ENCODE data around the gene OR1I1. TPM values are rescaled to one million over a fixed set of nuclear protein-coding genes. Genes with fewer than 3 reads are reported as not detected.
A peak's percentile ranks its signal among the peaks of the same experiment; 100 is the strongest.

The OR1I1 gene
- total and polyA plus RNA-seq, 2 experiments from 2014 or later = not detected

DNA sequence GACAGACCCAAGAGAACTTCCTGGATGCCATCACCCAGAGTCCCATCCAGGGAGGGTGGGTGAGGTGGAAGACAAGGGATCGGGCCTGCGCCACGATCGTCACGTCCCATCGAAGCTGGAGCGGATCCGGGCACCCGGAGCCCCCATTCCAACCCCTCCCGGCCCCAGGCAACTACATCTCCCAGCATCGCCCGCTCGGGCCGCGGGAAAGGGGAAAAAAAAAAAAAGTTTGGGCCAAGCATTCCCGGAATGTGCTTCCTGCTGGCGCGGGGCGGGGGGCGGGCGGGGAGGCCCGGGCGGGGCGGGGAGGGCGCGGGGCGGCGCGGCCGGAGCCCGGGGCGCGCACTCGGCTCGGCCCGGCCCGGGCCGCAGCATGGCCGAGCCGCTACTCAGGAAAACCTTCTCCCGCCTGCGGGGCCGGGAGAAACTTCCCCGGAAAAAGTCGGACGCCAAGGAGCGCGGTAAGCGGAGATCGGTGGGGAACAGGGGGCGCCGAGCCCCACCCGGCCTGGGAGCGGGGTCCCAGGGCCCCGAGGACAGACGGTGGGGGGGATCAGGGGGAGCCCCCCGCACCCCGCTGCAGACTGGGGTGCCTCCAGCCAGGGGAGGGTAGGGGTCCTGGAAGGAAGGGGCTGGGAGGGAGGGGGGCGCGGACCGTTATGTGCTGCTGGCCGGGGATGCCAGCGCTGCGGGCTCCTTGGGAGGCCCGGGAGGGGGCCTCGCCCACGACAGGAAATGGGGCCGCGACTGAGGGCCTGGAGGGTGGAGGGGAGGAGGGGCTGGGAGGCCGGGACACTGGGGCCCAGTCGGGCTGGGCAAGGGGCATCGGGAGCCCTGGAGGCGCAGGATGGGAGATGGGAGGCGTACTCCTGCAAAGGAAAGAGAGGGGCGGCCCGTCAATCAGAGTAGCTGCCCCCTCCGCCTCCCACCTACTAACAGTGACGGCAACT is 25.3 kb downstream of the OR1I1 start, which contains the start of gene SYDE1:
TSS of gene SYDE1 (plus strand) at position 341 of the 950 bp plus-strand sequence. CDS start at position 374, 33 bp downstream.
- Histone ChIP-seq H3K9me3 (ENCODE audit: low read depth) (no peaks in the 10 kb centered on the region), H3K36me3 (peaks cover 15% of the 10 kb centered on the region), H3K27me3 (no peaks in the 10 kb centered on the region), H3K4me1 (ENCODE audit: low read depth) (peaks cover 6% of the 10 kb centered on the region), H3K4me3 (peak within 1 kb of the TSS; percentile 97), H3K27ac (peak within 1 kb of the TSS; percentile 92)
- DNase-seq (ENCODE audit: low read depth in 1 of 2, low spot score in 1 of 2) = peak; percentile 73 to 80
- no peak for TF ChIP-seq CTCF (IDR thresholded peaks at IDR 0.05; ENCODE audit: low read depth, low read length)

GRCh38 chr19:15108145-15108844 is 26.3 kb downstream of the OR1I1 start:
- Histone ChIP-seq H3K27me3 (no peaks in the 10 kb centered on the region), H3K9me3 (ENCODE audit: low read depth) (no peaks in the 10 kb centered on the region), H3K4me3 (peak overlapping the region; percentile 97), H3K36me3 (peaks cover 23% of the 10 kb centered on the region), H3K27ac (peak overlapping the region; percentile 92), H3K4me1 (ENCODE audit: low read depth) (peaks cover 6% of the 10 kb centered on the region)
- no peak for TF ChIP-seq CTCF (IDR thresholded peaks at IDR 0.05; ENCODE audit: low read depth, low read length)
- peak in 1 of 2 donors; percentile 21 for DNase-seq (ENCODE audit: low read depth in 1 of 2, low spot score in 1 of 2)

- no peak for DNase-seq (ENCODE audit: low read depth in 1 of 2, low spot score in 1 of 2)
- H3K4me3 ChIP-seq = no peak overlapping the region
- H3K27me3 ChIP-seq = no peaks in the 10 kb centered on the region
- peaks cover 30% of the 10 kb centered on the region for H3K36me3 ChIP-seq
- H3K9me3 ChIP-seq (ENCODE audit: low read depth) = no peaks in the 10 kb centered on the region
- H3K27ac ChIP-seq = no peak overlapping the region
- TF ChIP-seq CTCF (IDR thresholded peaks at IDR 0.05; ENCODE audit: low read depth, low read length) = no peak
- H3K4me1 ChIP-seq (ENCODE audit: low read depth) = peaks cover 6% of the 10 kb centered on the region
Observed at GRCh38 chr19:15108845-15109767, 27.1 kb downstream of the OR1I1 start.

DNA sequence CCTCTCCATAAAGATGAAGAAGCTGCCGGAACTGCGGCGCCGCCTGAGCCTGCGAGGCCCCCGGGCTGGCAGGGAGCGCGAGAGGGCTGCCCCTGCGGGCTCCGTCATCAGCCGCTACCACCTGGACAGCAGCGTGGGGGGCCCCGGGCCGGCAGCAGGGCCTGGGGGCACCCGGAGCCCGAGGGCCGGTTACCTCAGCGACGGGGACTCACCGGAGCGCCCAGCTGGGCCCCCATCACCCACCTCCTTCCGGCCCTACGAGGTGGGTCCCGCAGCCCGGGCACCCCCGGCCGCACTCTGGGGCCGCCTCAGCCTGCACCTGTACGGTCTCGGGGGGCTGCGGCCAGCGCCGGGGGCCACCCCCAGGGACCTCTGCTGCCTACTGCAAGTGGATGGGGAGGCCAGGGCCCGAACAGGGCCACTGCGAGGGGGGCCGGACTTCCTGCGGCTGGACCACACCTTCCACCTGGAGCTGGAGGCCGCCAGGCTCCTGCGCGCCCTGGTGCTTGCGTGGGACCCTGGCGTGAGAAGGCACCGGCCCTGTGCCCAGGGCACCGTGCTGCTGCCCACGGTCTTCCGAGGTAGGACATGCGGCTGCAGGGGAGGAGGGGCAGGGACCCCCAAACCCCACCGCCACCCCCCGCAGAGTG is 27.9 kb downstream of the OR1I1 start:
- H3K4me1 ChIP-seq (ENCODE audit: low read depth) = peaks cover 6% of the 10 kb centered on the region
- no peak for TF ChIP-seq CTCF (IDR thresholded peaks at IDR 0.05; ENCODE audit: low read depth, low read length)
- H3K9me3 ChIP-seq (ENCODE audit: low read depth) = no peaks in the 10 kb centered on the region
- no peak overlapping the region for H3K27ac ChIP-seq
- DNase-seq (ENCODE audit: low read depth in 1 of 2, low spot score in 1 of 2) = no peak
- H3K4me3 ChIP-seq = no peak overlapping the region
- peaks cover 32% of the 10 kb centered on the region for H3K36me3 ChIP-seq
- H3K27me3 ChIP-seq = no peaks in the 10 kb centered on the region
